Measurements from ENCODE around the gene ATP11C.

ATP11C gene

DNA sequence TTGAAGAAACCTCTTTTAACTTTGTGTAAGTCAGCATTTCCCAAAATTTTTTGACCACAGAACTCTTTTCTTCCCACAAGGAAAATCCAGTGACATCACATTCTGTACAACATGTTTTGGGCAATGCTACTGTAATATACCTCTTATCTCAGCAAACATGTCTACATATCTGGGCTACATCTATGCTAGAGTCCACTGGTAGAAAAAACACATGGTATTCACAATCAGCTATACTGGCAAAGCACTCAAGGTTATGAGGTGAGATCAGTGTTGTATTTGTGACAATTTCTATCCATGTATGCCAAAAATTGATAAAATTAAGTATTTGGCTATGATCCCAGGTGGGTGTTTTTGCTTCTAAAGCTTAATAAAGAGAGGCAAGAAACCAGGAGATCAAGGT is 98.0 kb downstream of the ATP11C start:
- no peak overlapping the region for H3K4me3 ChIP-seq (ENCODE audit: low read depth in 1 of 2, low read length in 2 of 2)
- no peak overlapping the region for H3K27ac ChIP-seq (ENCODE audit: low read depth, low read length)
- no peaks in the 10 kb centered on the region for H3K36me3 ChIP-seq (ENCODE audit: control insufficient read depth in 1 of 2, insufficient read depth in 2 of 2, low read length in 2 of 2)
- peaks cover 4 to 13% of the 10 kb centered on the region in 2 donors for H3K4me1 ChIP-seq (ENCODE audit: control insufficient read depth in 1 of 2, insufficient read depth in 2 of 2, low read length in 2 of 2)
- H3K9ac ChIP-seq (ENCODE audit: low read depth in 1 of 2, low read length in 2 of 2) = no peak overlapping the region
- no peaks in the 10 kb centered on the region for H3K27me3 ChIP-seq (ENCODE audit: control insufficient read depth in 1 of 2, insufficient read depth in 2 of 2, low read length in 2 of 2)
- H3K9me3 ChIP-seq (ENCODE audit: control insufficient read depth in 1 of 2, low read length in 2 of 2) = peaks cover 0 to 3% of the 10 kb centered on the region in 2 donors

DNA sequence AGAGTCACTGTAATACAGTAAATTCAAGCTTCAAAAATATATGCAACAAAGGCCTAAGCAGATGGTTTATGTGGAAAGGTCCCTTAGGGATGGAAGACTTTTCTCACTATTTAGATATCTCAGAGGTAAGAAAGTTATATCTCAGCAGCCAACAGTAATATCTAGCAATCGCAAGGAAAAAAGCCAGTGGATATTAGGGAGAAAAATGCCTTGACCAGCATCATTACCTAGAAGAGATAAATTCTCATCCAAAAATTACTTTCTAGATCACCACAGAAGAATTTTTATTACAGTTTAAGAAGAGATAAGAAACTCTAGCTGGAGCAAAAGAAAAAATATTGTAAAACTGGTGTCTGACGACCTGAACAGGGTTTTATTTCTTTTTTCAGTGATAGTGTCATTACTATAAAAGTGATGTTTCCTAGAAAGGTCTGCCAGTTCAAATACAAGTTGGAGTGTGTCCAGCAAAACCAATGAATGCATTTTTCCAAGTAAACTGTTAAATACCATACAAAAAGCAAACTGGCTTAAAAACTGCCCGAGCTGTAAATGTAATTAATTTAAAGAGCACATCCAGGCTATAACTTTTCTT is 100.0 kb downstream of the ATP11C start:
- Histone ChIP-seq H3K9ac (ENCODE audit: low read depth in 1 of 2, low read length in 2 of 2) (no peak overlapping the region), H3K4me1 (ENCODE audit: control insufficient read depth in 1 of 2, insufficient read depth in 2 of 2, low read length in 2 of 2) (peaks cover 4 to 13% of the 10 kb centered on the region in 2 donors), H3K4me3 (ENCODE audit: low read depth in 1 of 2, low read length in 2 of 2) (no peak overlapping the region), H3K27ac (ENCODE audit: low read depth, low read length) (no peak overlapping the region), H3K9me3 (ENCODE audit: control insufficient read depth in 1 of 2, low read length in 2 of 2) (no peaks in the 10 kb centered on the region), H3K27me3 (ENCODE audit: control insufficient read depth in 1 of 2, insufficient read depth in 2 of 2, low read length in 2 of 2) (no peaks in the 10 kb centered on the region), H3K36me3 (ENCODE audit: control insufficient read depth in 1 of 2, insufficient read depth in 2 of 2, low read length in 2 of 2) (no peaks in the 10 kb centered on the region)

DNA sequence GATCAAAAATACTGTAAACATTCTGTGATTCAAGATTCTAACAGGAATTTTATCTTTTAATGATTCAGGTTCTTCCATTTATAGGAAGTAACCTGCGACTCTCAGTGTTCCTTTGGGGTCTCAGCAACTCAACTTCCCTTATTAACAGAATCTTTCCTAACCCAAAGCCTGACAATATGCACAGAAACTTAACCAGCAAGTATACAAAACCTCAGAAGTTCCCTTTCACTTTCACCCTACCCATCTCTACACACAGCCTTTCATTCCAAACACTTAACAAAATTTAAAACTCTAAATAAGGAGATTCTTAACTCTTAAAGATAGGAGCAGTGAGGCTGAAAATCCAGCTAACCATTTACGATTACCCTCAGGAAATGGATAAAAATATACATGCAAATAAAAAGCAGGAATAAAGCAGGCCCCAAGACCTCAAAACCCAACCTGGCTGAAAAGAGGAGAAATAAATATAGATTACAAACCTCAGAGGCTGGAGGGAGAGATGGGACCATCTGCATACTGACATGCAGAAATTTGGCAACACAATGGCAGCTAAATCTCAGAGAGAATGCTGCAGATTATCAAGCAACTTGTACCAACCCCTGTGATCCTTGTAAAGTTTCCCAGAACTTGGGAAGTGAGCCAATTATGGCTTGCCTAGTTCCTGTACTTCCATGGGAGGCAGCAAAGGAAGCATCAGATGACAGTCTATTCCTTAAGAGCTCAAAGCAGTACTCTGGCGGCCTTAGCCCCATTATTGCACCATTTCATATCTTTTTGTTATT is 101.0 kb downstream of the ATP11C start:
- Histone ChIP-seq H3K27me3 (ENCODE audit: control insufficient read depth in 1 of 2, insufficient read depth in 2 of 2, low read length in 2 of 2) (no peaks in the 10 kb centered on the region), H3K9me3 (ENCODE audit: control insufficient read depth in 1 of 2, low read length in 2 of 2) (no peaks in the 10 kb centered on the region), H3K4me1 (ENCODE audit: control insufficient read depth in 1 of 2, insufficient read depth in 2 of 2, low read length in 2 of 2) (peaks cover 4 to 13% of the 10 kb centered on the region in 2 donors), H3K4me3 (ENCODE audit: low read depth in 1 of 2, low read length in 2 of 2) (no peak overlapping the region), H3K27ac (ENCODE audit: low read depth, low read length) (no peak overlapping the region), H3K36me3 (ENCODE audit: control insufficient read depth in 1 of 2, insufficient read depth in 2 of 2, low read length in 2 of 2) (no peaks in the 10 kb centered on the region), H3K9ac (ENCODE audit: low read depth in 1 of 2, low read length in 2 of 2) (no peak overlapping the region)

DNA sequence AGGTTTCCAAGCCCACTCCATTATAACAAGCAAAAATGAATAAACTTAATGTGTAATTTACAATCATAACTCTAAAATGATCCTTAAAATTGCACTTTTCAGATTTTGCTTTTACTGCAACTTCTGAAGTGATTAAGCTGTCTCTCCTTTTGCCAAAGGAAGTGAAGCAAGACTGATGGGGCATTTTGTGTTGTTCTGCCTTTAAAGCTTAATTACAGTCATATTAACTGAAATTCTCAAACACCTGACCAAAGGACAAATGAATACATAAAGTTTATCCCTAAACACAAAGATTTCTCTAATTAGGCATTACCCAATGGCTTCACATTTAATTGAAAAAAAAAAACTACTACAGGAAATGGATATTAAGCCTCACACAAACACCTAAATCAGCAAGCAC is 101.8 kb downstream of the ATP11C start:
- Histone ChIP-seq H3K27ac (ENCODE audit: low read depth, low read length) (no peak overlapping the region), H3K4me1 (ENCODE audit: control insufficient read depth in 1 of 2, insufficient read depth in 2 of 2, low read length in 2 of 2) (peaks cover 10 to 15% of the 10 kb centered on the region in 2 donors), H3K36me3 (ENCODE audit: control insufficient read depth in 1 of 2, insufficient read depth in 2 of 2, low read length in 2 of 2) (no peaks in the 10 kb centered on the region), H3K9ac (ENCODE audit: low read depth in 1 of 2, low read length in 2 of 2) (no peak overlapping the region), H3K9me3 (ENCODE audit: control insufficient read depth in 1 of 2, low read length in 2 of 2) (no peaks in the 10 kb centered on the region), H3K27me3 (ENCODE audit: control insufficient read depth in 1 of 2, insufficient read depth in 2 of 2, low read length in 2 of 2) (no peaks in the 10 kb centered on the region), H3K4me3 (ENCODE audit: low read depth in 1 of 2, low read length in 2 of 2) (no peak overlapping the region)

DNA sequence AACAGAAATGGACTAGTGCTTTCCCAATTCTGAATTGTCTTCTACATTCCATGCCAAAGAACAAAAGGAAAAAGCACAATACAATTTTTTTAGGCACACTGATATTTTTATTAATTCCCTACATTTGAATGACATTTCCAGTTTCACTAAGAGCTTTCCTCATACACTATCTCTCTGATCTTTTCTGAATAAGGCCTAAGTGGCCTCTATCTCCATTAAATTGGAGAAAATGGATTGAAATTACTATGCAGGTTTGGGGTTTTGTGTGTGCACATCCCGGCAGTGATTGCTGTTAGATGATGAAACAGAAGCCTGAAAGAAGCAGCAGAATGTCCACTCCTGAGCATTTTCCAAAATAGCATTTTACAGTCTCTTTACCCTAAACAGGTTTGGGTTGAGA is 104.0 kb downstream of the ATP11C start:
- no peak overlapping the region for H3K27ac ChIP-seq (ENCODE audit: low read depth, low read length)
- peaks cover 19 to 26% of the 10 kb centered on the region in 2 donors for H3K4me1 ChIP-seq (ENCODE audit: control insufficient read depth in 1 of 2, insufficient read depth in 2 of 2, low read length in 2 of 2)
- no peaks in the 10 kb centered on the region for H3K27me3 ChIP-seq (ENCODE audit: control insufficient read depth in 1 of 2, insufficient read depth in 2 of 2, low read length in 2 of 2)

DNA sequence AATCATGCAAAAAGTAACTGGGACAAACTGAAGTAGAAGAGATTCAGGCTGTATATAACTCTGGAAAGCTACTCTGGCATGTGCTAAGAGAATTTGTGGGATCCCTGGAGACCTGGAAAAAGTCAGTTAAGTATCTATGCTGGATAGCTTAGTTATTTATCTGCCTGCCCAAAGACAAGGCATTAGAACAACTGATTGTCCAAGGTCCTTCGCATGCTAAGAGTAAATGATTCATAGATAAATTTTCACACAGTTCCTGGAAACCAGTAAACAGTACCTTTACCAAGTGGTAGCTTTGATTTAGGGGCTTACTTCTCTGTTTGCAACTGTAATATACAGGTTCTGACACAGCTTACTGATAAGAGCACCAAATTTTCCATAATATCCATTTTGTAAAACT is 104.8 kb downstream of the ATP11C start:
- Histone ChIP-seq H3K4me3 (ENCODE audit: low read depth in 1 of 2, low read length in 2 of 2) (no peak overlapping the region), H3K9ac (ENCODE audit: low read depth in 1 of 2, low read length in 2 of 2) (no peak overlapping the region), H3K4me1 (ENCODE audit: control insufficient read depth in 1 of 2, insufficient read depth in 2 of 2, low read length in 2 of 2) (peaks cover 19 to 26% of the 10 kb centered on the region in 2 donors), H3K9me3 (ENCODE audit: control insufficient read depth in 1 of 2, low read length in 2 of 2) (no peaks in the 10 kb centered on the region), H3K27me3 (ENCODE audit: control insufficient read depth in 1 of 2, insufficient read depth in 2 of 2, low read length in 2 of 2) (no peaks in the 10 kb centered on the region), H3K27ac (ENCODE audit: low read depth, low read length) (no peak overlapping the region), H3K36me3 (ENCODE audit: control insufficient read depth in 1 of 2, insufficient read depth in 2 of 2, low read length in 2 of 2) (no peaks in the 10 kb centered on the region)

More for the DNA sequence above, 104.0 kb downstream of the ATP11C start:
- Histone ChIP-seq H3K9me3 (ENCODE audit: control insufficient read depth in 1 of 2, low read length in 2 of 2) (no peaks in the 10 kb centered on the region), H3K4me3 (ENCODE audit: low read depth in 1 of 2, low read length in 2 of 2) (no peak overlapping the region), H3K36me3 (ENCODE audit: control insufficient read depth in 1 of 2, insufficient read depth in 2 of 2, low read length in 2 of 2) (no peaks in the 10 kb centered on the region), H3K9ac (ENCODE audit: low read depth in 1 of 2, low read length in 2 of 2) (no peak overlapping the region)

DNA sequence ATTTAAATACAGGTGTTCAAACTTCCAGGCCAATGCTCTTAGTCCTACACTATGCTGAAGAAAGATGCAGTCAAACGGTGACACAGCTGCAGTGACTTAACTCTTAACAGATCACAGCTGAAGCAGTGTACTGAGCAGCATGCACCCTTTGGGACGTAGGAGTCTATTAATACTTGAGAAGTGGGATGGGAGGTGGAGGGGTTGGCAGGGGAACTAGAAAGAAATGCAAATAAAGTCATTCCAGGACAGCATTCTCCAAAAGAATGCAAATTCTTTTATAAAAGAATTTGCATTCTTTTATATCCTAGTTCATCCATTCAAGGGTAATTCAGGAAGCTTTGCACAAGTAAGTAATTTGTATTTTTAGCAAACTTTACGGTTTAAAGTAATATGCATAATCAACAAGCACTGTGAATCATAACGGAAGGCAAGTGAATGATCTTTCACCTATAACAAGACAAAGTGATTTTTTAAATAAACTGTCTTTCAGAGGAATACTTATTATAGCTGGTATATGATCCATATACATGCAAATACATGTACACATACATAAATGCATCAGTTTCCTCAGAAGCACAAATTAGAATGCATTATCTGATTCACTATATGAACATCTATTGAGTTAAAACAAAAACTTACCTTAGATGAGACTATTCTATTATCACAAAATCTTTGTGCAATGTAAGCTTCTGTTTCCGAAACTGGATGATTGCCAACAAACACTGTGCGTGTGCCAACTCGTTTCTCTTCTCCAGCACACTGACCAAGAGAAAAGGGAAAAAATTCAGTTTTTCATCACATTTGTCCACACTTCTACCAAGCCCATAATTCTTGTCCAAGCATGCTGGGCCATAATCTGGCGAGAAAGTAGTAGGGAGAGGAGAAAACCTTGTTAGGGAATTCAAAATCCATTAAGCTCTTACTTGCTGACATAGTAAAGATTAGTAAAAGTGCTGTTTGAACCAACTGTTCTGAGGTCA is 106.5 kb downstream of the ATP11C start:
- peaks cover 15 to 19% of the 10 kb centered on the region in 2 donors for H3K4me1 ChIP-seq (ENCODE audit: control insufficient read depth in 1 of 2, insufficient read depth in 2 of 2, low read length in 2 of 2)
- no peak overlapping the region for H3K4me3 ChIP-seq (ENCODE audit: low read depth in 1 of 2, low read length in 2 of 2)
- no peaks in the 10 kb centered on the region for H3K9me3 ChIP-seq (ENCODE audit: control insufficient read depth in 1 of 2, low read length in 2 of 2)
- H3K27me3 ChIP-seq (ENCODE audit: control insufficient read depth in 1 of 2, insufficient read depth in 2 of 2, low read length in 2 of 2) = no peaks in the 10 kb centered on the region
- H3K36me3 ChIP-seq (ENCODE audit: control insufficient read depth in 1 of 2, insufficient read depth in 2 of 2, low read length in 2 of 2) = no peaks in the 10 kb centered on the region
- H3K27ac ChIP-seq (ENCODE audit: low read depth, low read length) = no peak overlapping the region
- no peak overlapping the region for H3K9ac ChIP-seq (ENCODE audit: low read depth in 1 of 2, low read length in 2 of 2)

DNA sequence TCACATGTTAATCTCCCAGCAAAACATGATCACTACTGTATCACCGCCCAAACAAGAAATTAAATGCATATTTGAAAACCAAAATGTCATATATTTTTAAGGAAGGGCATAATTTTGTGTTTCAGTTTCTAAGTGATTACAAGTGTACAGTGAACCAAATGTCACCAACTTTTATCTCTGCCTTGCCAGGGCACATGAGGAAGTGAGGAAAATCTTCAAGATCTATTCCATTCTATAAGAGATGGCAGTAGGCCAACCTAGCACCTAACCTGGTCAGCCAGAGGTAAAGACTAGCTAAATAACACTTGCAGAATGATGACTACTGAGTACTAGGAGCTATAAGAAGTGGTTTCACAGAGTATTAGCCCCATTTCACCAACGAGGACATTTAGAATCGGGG is 107.2 kb downstream of the ATP11C start:
- no peaks in the 10 kb centered on the region for H3K9me3 ChIP-seq (ENCODE audit: control insufficient read depth in 1 of 2, low read length in 2 of 2)
- no peak overlapping the region for H3K4me3 ChIP-seq (ENCODE audit: low read depth in 1 of 2, low read length in 2 of 2)
- H3K27me3 ChIP-seq (ENCODE audit: control insufficient read depth in 1 of 2, insufficient read depth in 2 of 2, low read length in 2 of 2) = no peaks in the 10 kb centered on the region
- no peak overlapping the region for H3K27ac ChIP-seq (ENCODE audit: low read depth, low read length)
- H3K36me3 ChIP-seq (ENCODE audit: control insufficient read depth in 1 of 2, insufficient read depth in 2 of 2, low read length in 2 of 2) = no peaks in the 10 kb centered on the region
- no peak overlapping the region for H3K9ac ChIP-seq (ENCODE audit: low read depth in 1 of 2, low read length in 2 of 2)
- H3K4me1 ChIP-seq (ENCODE audit: control insufficient read depth in 1 of 2, insufficient read depth in 2 of 2, low read length in 2 of 2) = peaks cover 13 to 15% of the 10 kb centered on the region in 2 donors

DNA sequence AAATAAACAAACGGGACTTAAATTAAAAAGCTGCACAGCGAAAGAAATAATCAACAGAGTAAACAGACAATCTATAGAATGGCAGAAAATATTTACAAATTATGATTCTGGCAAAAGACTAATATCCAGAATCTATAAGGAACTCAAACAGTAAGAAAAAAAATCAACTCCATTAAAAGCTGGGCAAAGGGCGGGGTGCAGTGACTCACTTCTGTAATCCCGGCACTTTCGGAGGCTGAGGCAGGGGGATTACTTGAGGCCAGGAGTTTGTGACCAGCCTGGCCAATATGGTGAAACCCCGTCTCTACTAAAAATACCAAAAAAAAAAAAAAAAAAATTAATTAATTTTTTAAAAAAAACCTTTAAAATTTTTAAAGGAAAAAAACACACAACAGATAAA is 109.0 kb downstream of the ATP11C start:
- Histone ChIP-seq H3K9me3 (ENCODE audit: control insufficient read depth in 1 of 2, low read length in 2 of 2) (no peaks in the 10 kb centered on the region), H3K27ac (ENCODE audit: low read depth, low read length) (no peak overlapping the region), H3K4me1 (ENCODE audit: control insufficient read depth in 1 of 2, insufficient read depth in 2 of 2, low read length in 2 of 2) (peaks cover 13 to 15% of the 10 kb centered on the region in 2 donors), H3K27me3 (ENCODE audit: control insufficient read depth in 1 of 2, insufficient read depth in 2 of 2, low read length in 2 of 2) (no peaks in the 10 kb centered on the region), H3K4me3 (ENCODE audit: low read depth in 1 of 2, low read length in 2 of 2) (no peak overlapping the region), H3K9ac (ENCODE audit: low read depth in 1 of 2, low read length in 2 of 2) (no peak overlapping the region), H3K36me3 (ENCODE audit: control insufficient read depth in 1 of 2, insufficient read depth in 2 of 2, low read length in 2 of 2) (no peaks in the 10 kb centered on the region)

All from duodenal mucosa (tissue), 2 donors.